ENCODE measurements around the gene PRRC2A. TPM values are rescaled to one million over a fixed set of nuclear protein-coding genes. Genes with fewer than 3 reads are reported as not detected.

The PRRC2A gene
- total RNA-seq, 1 donor from 2014 or later = 188 TPM

- Histone ChIP-seq H3K4me3 (ENCODE audit: insufficient read depth, low read depth, low read length) (peak within 1 kb of the TSS; percentile 94), H3K36me3 (ENCODE audit: insufficient read depth, low read length) (peaks cover 27% of the 10 kb centered on the region), H2AFZ (ENCODE audit: low read depth, low read length) (peak within 1 kb of the TSS; percentile 57), H3K9me3 (ENCODE audit: insufficient read depth, low read depth, low read length) (no peaks in the 10 kb centered on the region), H3K4me2 (ENCODE audit: low read length) (peak within 1 kb of the TSS; percentile 98), H3K27ac (ENCODE audit: low read depth, low read length) (peak within 1 kb of the TSS; percentile 90), H4K20me1 (ENCODE audit: insufficient read depth, low read length) (peaks cover 28% of the 10 kb centered on the region), H3K9ac (ENCODE audit: low read length) (peak within 1 kb of the TSS; percentile 99), H3K27me3 (ENCODE audit: insufficient read depth, low read length) (no peaks in the 10 kb centered on the region), H3K79me2 (ENCODE audit: insufficient read depth, low read length) (peaks cover 87% of the 10 kb centered on the region), H3K4me1 (ENCODE audit: insufficient read depth, low read length) (peaks cover 31% of the 10 kb centered on the region)
- no peaks in the 10 kb centered on the region for H3K27me3 Mint-ChIP-seq (ENCODE audit: low read depth, unreplicated experiment)
- no peak for TF ChIP-seq EZH2 (IDR thresholded peaks at IDR 0.05; ENCODE audit: insufficient read depth, low read length)
- TF ChIP-seq, protein P1, sequence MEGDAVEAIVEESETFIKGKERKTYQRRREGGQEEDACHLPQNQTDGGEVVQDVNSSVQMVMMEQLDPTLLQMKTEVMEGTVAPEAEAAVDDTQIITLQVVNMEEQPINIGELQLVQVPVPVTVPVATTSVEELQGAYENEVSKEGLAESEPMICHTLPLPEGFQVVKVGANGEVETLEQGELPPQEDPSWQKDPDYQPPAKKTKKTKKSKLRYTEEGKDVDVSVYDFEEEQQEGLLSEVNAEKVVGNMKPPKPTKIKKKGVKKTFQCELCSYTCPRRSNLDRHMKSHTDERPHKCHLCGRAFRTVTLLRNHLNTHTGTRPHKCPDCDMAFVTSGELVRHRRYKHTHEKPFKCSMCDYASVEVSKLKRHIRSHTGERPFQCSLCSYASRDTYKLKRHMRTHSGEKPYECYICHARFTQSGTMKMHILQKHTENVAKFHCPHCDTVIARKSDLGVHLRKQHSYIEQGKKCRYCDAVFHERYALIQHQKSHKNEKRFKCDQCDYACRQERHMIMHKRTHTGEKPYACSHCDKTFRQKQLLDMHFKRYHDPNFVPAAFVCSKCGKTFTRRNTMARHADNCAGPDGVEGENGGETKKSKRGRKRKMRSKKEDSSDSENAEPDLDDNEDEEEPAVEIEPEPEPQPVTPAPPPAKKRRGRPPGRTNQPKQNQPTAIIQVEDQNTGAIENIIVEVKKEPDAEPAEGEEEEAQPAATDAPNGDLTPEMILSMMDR (IDR thresholded peaks at IDR 0.05; ENCODE audit: insufficient read depth, low read depth, low read length) = no peak
- no peaks in the 10 kb centered on the region for H3K9me3 Mint-ChIP-seq (ENCODE audit: unreplicated experiment)
- H3K36me3 Mint-ChIP-seq (ENCODE audit: low read depth, unreplicated experiment) = peaks cover 14% of the 10 kb centered on the region
- FAIRE-seq = no peak
- peak; percentile 88 for DNase-seq (ENCODE audit: low read depth)
- H3K27ac Mint-ChIP-seq (ENCODE audit: unreplicated experiment) = peak within 1 kb of the TSS; percentile 95
- H3K4me1 Mint-ChIP-seq (ENCODE audit: low read depth, unreplicated experiment) = peaks cover 30% of the 10 kb centered on the region
- H3K4me3 Mint-ChIP-seq (ENCODE audit: unreplicated experiment) = peak within 1 kb of the TSS; percentile 98
Observed at GRCh38 chr6:31664790-31665500, 44.4 kb downstream of the PRRC2A start, which contains the start of gene GPANK1. Gene GPANK1 (minus strand): TSS chr6:31664997. CDS start chr6:31664478, 519 bp downstream.

DNA sequence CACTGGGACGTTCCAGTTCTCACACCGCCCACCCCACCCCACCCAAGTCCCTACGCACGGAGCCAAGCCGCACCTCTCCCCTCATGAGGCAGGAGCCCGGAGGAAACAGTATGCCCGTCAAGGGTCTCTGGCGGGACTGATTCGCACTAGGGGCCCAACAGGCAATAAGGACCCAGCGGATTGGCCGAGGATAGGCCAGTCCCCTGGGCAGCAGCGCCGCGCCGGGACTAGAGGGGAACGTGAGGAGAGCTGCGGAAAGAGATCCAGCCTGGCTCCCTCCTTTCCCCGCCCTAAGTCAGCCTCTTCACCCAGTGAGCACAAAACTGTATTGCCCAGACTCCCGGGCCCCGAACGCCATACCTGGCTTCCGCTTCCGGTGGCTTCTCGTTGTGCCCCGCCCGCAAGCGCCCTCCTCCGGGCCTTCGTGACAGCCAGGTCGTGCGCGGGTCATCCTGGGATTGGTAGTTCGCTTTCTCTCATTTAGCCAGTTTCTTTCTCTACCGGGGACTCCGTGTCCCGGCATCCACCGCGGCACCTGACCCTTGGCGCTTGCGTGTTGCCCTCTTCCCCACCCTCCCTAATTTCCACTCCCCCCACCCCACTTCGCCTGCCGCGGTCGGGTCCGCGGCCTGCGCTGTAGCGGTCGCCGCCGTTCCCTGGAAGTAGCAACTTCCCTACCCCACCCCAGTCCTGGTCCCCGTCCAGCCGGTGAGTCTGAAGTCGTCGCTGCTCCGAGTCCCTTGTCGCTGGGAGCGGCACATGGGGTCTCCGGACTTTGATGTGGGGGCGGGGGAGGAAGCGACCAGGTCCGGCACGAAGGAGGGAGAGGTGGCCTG lies 45.2 kb downstream of the PRRC2A start, which contains the start of gene CSNK2B:
TSS of gene CSNK2B (plus strand) at position 580 of the 836 bp plus-strand sequence. CDS start 752 bp downstream, outside the sequence.
- no peaks in the 10 kb centered on the region for H3K27me3 Mint-ChIP-seq (ENCODE audit: low read depth, unreplicated experiment)
- peaks cover 14% of the 10 kb centered on the region for H3K36me3 Mint-ChIP-seq (ENCODE audit: low read depth, unreplicated experiment)
- peak within 1 kb of the TSS; percentile 99 for H3K9ac ChIP-seq (ENCODE audit: low read length)
- peak within 1 kb of the TSS; percentile 90 for H3K27ac ChIP-seq (ENCODE audit: low read depth, low read length)
- no peaks in the 10 kb centered on the region for H3K9me3 Mint-ChIP-seq (ENCODE audit: unreplicated experiment)
- TF ChIP-seq, protein P1 (IDR thresholded peaks at IDR 0.05; ENCODE audit: insufficient read depth, low read depth, low read length) = no peak
- TF ChIP-seq EZH2 (IDR thresholded peaks at IDR 0.05; ENCODE audit: insufficient read depth, low read length) = no peak
- no peaks in the 10 kb centered on the region for H3K9me3 ChIP-seq (ENCODE audit: insufficient read depth, low read depth, low read length)
- DNase-seq (ENCODE audit: low read depth) (peak; percentile 94), FAIRE-seq (no peak)
- H2AFZ ChIP-seq (ENCODE audit: low read depth, low read length) = peak within 1 kb of the TSS; percentile 76
- H3K36me3 ChIP-seq (ENCODE audit: insufficient read depth, low read length) = peaks cover 32% of the 10 kb centered on the region
- H3K4me1 Mint-ChIP-seq (ENCODE audit: low read depth, unreplicated experiment) = peaks cover 30% of the 10 kb centered on the region
- H3K4me3 ChIP-seq (ENCODE audit: insufficient read depth, low read depth, low read length) = peak within 1 kb of the TSS; percentile 94
- H4K20me1 ChIP-seq (ENCODE audit: insufficient read depth, low read length) = peaks cover 32% of the 10 kb centered on the region
- H3K4me2 ChIP-seq (ENCODE audit: low read length) = peak within 1 kb of the TSS; percentile 98
- H3K79me2 ChIP-seq (ENCODE audit: insufficient read depth, low read length) = peaks cover 85% of the 10 kb centered on the region
- peak within 1 kb of the TSS; percentile 95 for H3K27ac Mint-ChIP-seq (ENCODE audit: unreplicated experiment)
- H3K27me3 ChIP-seq (ENCODE audit: insufficient read depth, low read length) = no peaks in the 10 kb centered on the region
- peak within 1 kb of the TSS; percentile 98 for H3K4me3 Mint-ChIP-seq (ENCODE audit: unreplicated experiment)
- peaks cover 28% of the 10 kb centered on the region for H3K4me1 ChIP-seq (ENCODE audit: insufficient read depth, low read length)
